WERI-Rb-1 (cell line): ENCODE measurements around the gene SLC17A7.

ENCODE experiments used
- DNase-seq: peaks from one replicate; pipeline ENCODE4 v3.0.0-alpha.2; 2020
- H3K27ac ChIP-seq: fragments of 250-450 bp; sonication (Bioruptor Pico); 2 replicates; pipeline ENCODE4 v1.5.1; 2020; ENCODE audit warnings: mild to moderate bottlenecking, moderate library complexity
- H3K27me3 ChIP-seq: fragments of 250-450 bp; sonication (Bioruptor Pico); 2 replicates; pipeline ENCODE4 v1.5.1; 2021; ENCODE audit warnings: mild to moderate bottlenecking, low read depth, moderate library complexity; ENCODE audit not compliant: insufficient read depth, severe bottlenecking
- H3K36me3 ChIP-seq: fragments of 250-450 bp; sonication (Bioruptor Pico); 2 replicates; pipeline ENCODE4 v1.5.1; 2020; ENCODE audit warnings: mild to moderate bottlenecking, moderate library complexity
- H3K4me3 ChIP-seq: 2 replicates; pipeline ENCODE4 v1.5.1; 2011; ENCODE audit warnings: low read depth, mild to moderate bottlenecking, control low read depth, low read length
- H3K9me3 ChIP-seq: fragments of 250-450 bp; sonication (Bioruptor Pico); 2 replicates; pipeline ENCODE4 v1.5.1; 2021; ENCODE audit warnings: mild to moderate bottlenecking, moderate library complexity; ENCODE audit not compliant: severe bottlenecking
- TF ChIP-seq, protein P1 (sequence below): IDR thresholded peaks from 2 replicates; pipeline ENCODE4 v1.5.1; 2011; ENCODE audit warnings: low read depth, mild to moderate bottlenecking, control low read depth, inconsistent platforms, low read length

Gene SLC17A7

DNA sequence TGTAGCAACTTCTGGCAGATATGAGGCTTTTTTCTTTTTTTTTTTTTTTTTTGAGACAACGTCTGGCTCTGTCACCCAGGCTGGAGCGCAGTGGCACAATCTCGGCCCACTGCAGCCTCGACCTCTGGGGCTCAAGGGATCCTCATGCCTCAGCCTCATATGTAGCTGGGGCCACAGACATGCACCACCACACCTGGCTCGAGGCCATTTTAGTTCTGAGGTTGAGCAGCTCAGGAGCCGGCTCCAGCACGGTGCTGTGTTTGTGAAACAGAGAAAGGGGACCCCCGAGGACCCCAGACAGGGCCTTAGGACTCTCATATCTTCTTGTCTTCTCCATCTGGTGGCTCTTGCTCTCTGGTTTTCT is 29.3 kb upstream of the SLC17A7 start:
- Histone ChIP-seq H3K36me3 (peaks cover 7% of the 10 kb centered on the region), H3K9me3 (no peaks in the 10 kb centered on the region), H3K27ac (no peak overlapping the region), H3K4me3 (no peak overlapping the region), H3K27me3 (no peaks in the 10 kb centered on the region)
- DNase-seq: no peak
- TF ChIP-seq, protein P1, sequence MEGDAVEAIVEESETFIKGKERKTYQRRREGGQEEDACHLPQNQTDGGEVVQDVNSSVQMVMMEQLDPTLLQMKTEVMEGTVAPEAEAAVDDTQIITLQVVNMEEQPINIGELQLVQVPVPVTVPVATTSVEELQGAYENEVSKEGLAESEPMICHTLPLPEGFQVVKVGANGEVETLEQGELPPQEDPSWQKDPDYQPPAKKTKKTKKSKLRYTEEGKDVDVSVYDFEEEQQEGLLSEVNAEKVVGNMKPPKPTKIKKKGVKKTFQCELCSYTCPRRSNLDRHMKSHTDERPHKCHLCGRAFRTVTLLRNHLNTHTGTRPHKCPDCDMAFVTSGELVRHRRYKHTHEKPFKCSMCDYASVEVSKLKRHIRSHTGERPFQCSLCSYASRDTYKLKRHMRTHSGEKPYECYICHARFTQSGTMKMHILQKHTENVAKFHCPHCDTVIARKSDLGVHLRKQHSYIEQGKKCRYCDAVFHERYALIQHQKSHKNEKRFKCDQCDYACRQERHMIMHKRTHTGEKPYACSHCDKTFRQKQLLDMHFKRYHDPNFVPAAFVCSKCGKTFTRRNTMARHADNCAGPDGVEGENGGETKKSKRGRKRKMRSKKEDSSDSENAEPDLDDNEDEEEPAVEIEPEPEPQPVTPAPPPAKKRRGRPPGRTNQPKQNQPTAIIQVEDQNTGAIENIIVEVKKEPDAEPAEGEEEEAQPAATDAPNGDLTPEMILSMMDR: no peak

DNA sequence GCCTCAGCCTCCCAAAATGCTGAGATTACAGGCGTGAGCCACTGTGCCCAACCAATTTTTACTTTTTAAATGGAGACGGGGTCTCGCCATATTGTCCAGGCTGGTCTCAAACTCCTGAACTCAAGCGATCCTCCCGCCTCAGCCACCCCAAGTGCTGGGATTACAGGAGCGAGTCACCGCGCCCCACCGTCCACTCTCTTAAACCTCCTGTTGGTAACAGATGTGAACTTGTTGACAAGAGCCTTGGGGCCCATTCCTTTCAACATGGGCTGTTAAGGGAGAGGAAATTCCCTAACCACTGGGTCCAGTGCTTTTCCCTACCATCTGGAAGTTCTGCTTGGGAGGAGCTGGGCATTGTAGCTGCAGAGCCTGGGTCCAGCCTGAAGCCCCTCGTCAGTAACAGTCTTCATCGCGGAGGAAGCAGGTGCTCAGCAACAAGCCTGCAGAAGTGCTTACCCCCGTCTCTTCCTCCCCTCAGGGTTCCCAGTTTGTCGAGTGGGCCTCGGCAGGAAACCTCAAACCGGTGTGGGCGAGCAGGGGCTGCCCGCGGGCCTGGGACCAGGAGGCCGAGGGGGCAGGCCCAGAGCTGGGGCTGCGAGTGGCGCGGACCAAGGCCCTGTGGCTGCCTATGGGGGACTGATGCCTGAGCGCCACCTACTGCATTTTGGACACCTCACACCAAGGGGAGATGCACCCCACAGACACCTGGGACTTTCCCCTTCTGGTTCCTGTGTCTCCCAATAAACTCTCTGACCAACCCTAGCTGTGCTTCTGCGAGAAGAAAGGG is 28.7 kb upstream of the SLC17A7 start:
- no peaks in the 10 kb centered on the region for H3K27me3 ChIP-seq
- no peak overlapping the region for H3K27ac ChIP-seq
- no peak for DNase-seq
- TF ChIP-seq, protein P1: peak; percentile 44
- H3K4me3 ChIP-seq: no peak overlapping the region
- peaks cover 7% of the 10 kb centered on the region for H3K36me3 ChIP-seq
- no peaks in the 10 kb centered on the region for H3K9me3 ChIP-seq

DNA sequence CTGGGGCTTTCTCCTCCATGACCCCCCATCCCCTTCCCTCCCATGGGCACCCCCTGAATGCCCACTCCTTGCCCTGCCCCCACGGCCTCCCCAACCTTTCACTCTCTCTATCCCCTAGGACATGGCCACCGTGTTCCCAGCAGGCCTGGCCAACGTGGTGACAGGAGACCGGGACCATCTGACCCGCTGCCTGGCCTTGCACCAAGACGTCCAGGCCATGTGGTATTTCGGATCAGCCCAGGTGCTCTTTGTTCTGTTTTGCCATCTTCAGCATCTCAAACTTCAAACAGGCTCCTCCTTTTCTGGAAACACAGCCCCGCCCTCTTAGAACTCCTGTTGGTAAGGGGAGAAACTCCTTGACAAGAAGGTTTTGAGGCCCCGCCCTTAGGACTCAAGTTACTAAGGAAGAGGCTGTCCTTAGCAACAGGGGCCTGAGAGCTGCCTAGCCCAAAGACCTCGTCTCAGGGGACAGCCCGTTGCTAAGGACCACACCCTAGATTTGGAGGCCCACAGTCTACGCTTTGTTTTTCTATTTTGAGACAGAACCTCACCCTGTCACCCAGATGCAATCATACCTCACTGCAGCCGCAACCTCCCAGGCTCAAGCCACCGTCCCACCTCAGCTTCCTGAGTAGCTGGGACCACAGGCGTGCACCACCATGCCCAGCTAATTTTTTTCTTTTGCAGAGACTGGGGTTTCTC is 27.6 kb upstream of the SLC17A7 start:
- no peak for DNase-seq
- H3K27ac ChIP-seq: no peak overlapping the region

DNA sequence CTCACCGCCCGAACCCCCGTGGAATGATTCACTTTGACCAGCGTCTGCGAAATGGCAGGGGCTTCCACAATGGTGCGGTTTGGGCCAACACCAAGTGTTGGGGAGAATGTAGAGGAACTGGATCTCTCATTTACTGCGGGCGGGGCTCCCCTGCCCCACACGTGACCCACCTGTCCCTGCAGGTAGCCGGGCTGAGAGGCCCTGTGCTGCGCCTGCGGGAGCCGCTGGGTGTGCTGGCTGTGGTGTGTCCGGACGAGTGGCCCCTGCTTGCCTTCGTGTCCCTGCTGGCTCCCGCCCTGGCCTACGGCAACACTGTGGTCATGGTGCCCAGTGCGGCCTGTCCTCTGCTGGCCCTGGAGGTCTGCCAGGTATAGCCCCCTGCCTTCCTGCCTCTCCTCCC is 26.9 kb upstream of the SLC17A7 start:
- Histone ChIP-seq H3K4me3 (no peak overlapping the region), H3K27me3 (no peaks in the 10 kb centered on the region), H3K9me3 (no peaks in the 10 kb centered on the region), H3K36me3 (peaks cover 11% of the 10 kb centered on the region), H3K27ac (no peak overlapping the region)
- no peak for DNase-seq
- TF ChIP-seq, protein P1: no peak

More for the DNA sequence above, 27.6 kb upstream of the SLC17A7 start:
- H3K36me3 ChIP-seq: peaks cover 11% of the 10 kb centered on the region
- no peaks in the 10 kb centered on the region for H3K27me3 ChIP-seq
- H3K9me3 ChIP-seq: no peaks in the 10 kb centered on the region
- TF ChIP-seq, protein P1: no peak
- H3K4me3 ChIP-seq: no peak overlapping the region

DNA sequence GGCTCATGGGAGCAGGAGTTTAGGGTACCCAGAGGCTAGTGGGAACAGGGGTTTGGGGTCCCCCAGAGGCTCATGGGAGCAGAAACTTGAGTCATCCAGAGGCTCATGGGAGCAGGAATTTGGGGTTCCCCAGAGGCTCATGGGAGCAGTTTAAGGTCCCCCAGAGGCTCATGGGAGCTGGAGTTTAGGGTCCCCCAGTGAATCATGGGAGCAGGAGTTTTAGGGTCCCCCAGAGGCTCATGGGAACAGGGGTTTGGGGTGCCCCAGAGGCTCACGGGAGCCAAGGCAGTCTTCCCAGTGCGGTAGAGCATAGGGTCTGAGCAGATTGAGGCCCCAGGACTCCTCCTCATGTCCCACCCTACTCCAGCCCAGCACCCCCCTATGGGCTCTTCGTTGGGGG is 24.0 kb upstream of the SLC17A7 start:
- no peak overlapping the region for H3K27ac ChIP-seq

More for the DNA sequence above, 24.0 kb upstream of the SLC17A7 start:
- Histone ChIP-seq H3K36me3 (peaks cover 17% of the 10 kb centered on the region), H3K9me3 (no peaks in the 10 kb centered on the region), H3K27me3 (no peaks in the 10 kb centered on the region), H3K4me3 (no peak overlapping the region)
- DNase-seq: no peak
- TF ChIP-seq, protein P1: no peak
